Testis (tissue), 2 donors: ENCODE data around the gene CNTD1.
"Not testable (repeated sequence)": the region's sequence is repeated elsewhere in the genome, so short reads cannot be mapped to it uniquely, and the experiment has no call there.

ENCODE experiments used
- CTCF ChIP-seq, 3 experiments: fragments of 450-650 bp in 2 of 3; fragments of 200-600 bp in 1 of 3; sonication (generic) in 1 of 3; IDR thresholded peaks; one replicate each; pipeline ENCODE4 v1.5.1; 2016 to 2019; ENCODE audit warnings: antibody characterized with exemption in 3 of 3, mild to moderate bottlenecking in 2 of 3, moderate library complexity in 1 of 3
- POLR2A ChIP-seq: fragments of 450-650 bp; IDR thresholded peaks from one replicate; pipeline ENCODE4 v1.6.1; 2017; ENCODE audit warnings: antibody characterized with exemption, mild to moderate bottlenecking, moderate library complexity

GRCh38 chr17:42768006-42768405 lies 30.7 kb upstream of the CNTD1 start:
- not testable (repeated sequence) for TF ChIP-seq POLR2A; CTCF (IDR thresholded peaks at IDR 0.05)
